ENCODE data around the gene HOXA5.
A peak's percentile ranks its signal among the peaks of the same experiment; 100 is the strongest.

HOXA5 gene

DNA sequence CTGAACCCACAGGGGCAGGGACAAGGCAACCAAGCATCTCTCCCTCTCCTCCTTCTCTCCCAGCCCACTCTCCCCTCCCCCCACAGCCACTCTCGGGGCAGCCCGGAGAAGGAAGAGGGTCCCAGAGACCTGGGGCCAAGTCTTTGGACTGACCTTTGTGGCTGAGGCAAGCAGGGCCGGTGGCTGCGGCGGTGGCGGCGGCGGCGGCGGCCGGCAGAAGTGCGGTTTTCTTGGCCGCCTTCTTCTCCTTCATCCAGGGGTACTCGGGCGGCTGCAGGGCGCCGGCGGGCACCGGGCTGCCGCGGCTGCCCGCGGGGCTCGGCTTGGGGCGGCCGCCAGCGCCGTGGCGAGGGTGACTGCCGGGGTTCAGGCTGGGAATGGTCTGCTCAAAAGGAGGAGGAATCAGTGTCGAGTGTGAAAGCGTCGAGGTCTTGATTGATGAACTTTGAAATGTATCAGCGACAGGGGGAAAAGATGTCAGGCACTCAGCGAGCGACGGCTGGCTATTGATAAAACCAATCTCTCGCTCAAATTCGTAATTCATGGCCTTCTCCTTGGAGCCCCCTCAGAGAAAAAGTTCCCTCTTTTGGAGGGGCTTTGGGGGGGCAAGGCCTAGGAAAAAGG, 41.4 kb downstream of the HOXA5 start:
- intact Hi-C loops (cut with DNase I), result no loop called here
- no peak for DNase-seq

DNA sequence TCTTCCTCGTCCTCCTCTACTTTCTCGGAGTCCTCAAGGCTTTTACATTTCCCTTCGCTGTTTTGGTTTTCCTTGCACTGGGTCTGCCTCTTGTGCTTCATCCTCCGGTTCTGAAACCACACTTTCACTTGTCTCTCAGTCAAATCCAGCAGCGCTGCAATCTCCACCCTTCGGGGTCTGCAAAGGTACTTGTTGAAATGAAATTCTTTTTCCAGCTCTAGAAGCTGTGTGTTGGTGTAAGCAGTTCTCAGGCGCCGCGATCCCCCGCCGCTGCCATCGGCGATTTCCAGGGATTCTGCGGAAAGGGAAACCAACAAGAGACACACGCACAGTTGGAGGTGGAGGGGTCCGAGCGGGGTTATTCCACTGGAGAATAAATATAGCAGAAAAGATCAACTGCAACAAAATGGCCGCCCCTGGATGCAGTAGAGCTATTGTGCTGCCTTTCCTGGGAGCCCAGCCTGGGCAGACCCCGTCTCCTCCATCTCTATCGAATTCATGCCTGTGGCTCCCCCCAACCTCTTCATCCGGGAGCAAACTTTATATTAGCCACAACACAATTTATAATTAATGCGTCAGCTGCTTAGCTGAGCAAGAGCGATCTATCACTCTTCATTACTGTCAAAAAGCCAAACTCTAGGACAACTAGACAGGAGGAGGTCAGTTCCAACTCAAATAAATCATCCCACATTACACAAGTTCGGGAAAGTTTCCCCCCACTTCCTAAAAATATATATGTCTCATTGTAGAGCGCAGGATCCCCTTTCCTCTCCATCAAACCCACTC, 42.1 kb downstream of the HOXA5 start:
- no peak for DNase-seq
- intact Hi-C loops (cut with DNase I), result no loop called here

GRCh38 chr7:27100694-27101170, 42.7 kb downstream of the HOXA5 start:
- no peak for DNase-seq
- intact Hi-C loops (cut with DNase I), result no loop called here

DNA sequence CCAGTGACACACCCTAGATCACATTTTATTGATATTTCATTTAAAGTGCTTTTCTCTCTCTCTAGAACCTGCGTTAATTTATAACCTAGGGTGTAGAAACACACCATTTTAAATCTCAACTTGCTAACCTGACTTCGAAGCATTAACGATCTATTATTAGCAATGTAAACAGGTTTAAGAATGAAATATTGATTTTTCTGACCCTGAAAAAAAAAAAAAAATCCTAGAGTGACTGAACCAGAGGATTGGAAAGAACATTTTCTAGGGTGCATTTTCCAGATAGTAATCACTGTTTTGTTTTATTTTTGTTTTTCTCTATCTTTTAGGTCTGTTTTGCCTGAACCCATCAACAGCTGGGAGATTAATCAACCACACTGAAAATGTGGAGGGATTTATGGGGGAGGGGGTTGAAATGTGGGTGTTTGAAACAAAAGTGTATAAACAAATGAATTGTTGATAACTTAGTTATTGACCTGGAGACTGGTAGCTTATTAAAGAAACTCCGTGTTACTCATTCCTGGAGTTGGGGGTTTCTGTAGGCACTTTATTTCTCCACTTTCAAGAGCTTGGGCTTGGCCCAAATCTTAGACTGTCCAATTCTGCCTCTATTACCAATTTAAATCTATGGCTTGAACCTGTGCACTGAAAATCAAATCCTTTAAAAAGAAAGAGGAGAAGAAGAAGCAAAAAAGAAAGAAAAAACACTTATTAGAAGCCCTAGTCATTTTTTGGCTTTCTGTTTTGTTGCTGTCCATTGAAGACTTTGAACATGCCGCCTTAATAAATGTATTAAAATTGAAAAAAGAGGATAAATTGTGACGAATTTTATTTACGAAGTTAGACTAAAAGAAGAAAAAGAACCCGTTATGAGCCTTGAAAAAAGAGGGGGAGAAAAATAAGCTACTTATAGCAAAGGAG, 43.8 kb downstream of the HOXA5 start:
- intact Hi-C loops (cut with DNase I), result no loop called here

GRCh38 chr7:27098578-27099451, 44.7 kb downstream of the HOXA5 start:
- intact Hi-C loops (cut with DNase I), result no loop called here
- DNase-seq, result no peak

More for the DNA sequence above, 43.8 kb downstream of the HOXA5 start:
- no peak for DNase-seq

GRCh38 chr7:27097686-27098577, 45.5 kb downstream of the HOXA5 start:
- intact Hi-C loops (cut with DNase I), result no loop called here
- DNase-seq, result peak in 1 of 10 donors; percentile 53

DNA sequence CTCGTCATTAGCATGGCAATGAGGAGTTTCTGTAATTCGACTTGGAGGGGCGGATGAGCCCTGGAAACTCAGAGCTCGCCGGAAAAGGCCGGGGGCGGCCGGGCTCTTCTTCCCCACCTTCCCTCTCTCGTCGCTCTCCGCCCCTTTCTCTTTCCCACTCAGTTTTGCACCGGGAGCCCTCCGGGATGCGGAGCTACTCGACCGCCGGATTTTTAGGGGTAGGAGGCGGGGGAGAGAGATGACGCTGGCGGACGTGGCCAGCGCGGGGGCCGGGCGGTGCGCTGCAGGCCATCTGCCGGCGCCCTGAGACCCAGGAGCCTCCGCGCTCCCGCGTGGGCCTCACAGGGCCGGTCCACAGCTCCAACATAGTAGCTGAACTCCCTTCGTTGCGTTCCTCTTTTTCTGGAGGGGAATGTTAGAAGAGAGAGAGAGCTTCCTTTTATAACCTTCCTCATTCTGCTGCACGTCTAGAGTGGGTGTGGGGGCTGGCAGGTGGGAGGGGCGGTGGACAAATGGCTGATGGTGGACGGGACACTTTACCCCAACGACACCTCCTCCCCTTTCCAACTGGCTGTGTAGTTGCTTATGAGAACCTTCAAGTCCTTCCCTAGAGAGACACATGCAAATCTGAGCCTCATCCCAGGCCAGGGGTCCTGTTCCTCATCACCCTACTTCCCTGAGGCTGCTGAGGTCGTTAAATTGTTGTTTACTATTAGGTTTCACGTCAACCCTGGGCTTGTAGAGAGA, 46.5 kb downstream of the HOXA5 start:
- intact Hi-C loops (cut with DNase I), result no loop called here
- DNase-seq, result no peak

DNA sequence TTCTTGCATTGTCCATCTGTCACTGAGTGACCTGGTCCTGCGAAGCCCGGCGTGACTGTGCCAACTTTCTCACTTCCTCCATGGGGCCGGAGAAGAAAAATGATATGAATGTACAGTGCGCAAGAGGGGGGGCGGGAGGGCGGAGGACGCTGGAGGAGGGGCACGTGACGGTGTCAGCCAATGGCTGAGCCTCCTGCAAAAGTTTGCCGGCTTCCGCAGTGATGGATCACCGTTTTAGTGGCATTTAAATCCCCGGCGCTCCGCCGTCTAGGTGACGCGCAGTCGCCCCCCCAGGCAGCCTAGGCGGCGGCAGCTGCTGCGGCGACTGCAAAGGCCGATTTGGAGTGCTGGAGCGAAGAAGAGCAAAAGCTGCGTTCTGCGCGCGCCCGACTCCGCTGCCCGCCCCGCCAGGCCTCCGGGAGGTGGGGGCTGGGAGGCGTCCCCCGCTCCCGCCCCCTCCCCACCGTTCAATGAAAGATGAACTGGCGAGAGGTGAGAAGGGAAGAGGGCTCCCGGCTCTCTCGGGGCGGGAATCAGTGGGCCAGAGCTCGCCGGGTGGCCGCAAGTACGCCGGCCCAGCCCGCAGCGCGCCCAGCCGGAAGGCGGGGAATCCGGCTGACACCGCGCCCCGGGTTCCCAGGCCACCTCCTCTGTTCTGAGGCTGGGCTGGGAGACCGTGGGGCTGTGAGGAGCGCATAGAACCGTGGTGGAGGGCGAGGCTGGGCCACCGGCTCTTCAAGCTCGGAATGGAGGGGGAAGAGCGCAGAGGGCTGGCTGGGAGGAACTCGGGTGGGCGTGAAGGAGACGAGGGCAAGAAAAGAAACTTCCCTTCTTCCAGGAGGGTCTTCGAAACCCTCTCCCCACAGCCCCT, 47.3 kb downstream of the HOXA5 start, which contains the start of gene HOXA1:
TSS of gene HOXA1 (minus strand) at position 104 of the 871 bp plus-strand sequence. CDS start at position 16, 88 bp downstream.
- DNase-seq, result peak in 2 of 10 donors; percentile 28 to 64
- intact Hi-C loops (cut with DNase I), result no loop called here

GRCh38 chr7:27095050-27095896, 48.2 kb downstream of the HOXA5 start:
- DNase-seq, result no peak
- intact Hi-C loops (cut with DNase I), result no loop called here

GRCh38 chr7:27094304-27095049, 49.0 kb downstream of the HOXA5 start:
- DNase-seq, result no peak
- intact Hi-C loops (cut with DNase I), result no loop called here

DNA sequence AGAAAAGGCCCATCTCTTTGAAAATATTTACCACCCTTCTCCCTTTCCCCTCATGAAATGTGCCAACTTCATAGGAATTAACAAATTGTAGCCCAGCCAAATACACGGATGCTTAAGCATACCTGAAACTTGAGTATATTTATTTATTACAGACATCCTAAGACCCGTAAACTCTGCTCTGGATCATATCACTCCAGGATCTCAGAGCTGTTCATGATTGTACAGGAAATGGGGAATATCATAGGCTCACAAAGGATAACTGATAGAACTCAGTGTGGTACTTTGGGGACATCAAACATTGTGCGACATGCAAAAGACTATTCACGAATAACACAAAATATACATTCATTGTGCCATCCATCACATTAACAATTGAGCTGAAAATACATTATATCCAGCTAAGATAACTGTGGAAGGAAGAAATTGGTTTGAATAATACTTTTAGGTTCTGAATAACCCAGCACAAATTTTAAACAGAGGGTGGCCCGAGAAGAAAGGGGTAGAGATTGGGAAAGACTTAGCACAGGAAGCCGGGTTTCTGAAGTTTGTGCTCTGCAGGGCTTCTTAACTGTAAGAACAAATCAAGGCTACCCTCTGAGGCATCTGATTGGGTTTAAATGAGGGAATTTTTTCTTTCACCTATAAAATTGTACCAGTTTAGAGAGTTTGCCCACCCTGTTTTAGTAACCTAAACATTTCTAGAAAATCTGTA, 50.1 kb downstream of the HOXA5 start:
- intact Hi-C loops (cut with DNase I), result no loop called here
- DNase-seq, result no peak

DNA sequence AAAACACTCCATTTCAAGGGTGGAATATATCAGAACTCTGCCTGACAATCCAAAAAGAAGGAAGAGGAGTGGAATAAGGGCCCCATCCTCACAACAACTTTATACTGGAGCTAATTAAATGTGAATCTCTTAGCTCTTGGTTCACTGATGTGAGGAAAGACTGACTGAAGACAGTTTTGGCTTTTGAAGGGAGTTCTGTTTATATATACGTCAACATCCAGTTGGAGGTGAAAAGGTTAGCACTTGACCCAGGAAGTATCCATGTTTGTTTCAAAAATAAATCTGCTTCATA, 50.7 kb downstream of the HOXA5 start:
- intact Hi-C loops (cut with DNase I), result no loop called here
- no peak for DNase-seq

GRCh38 chr7:27091941-27092818, 51.3 kb downstream of the HOXA5 start:
- DNase-seq, result no peak
- intact Hi-C loops (cut with DNase I), result no loop called here

DNA sequence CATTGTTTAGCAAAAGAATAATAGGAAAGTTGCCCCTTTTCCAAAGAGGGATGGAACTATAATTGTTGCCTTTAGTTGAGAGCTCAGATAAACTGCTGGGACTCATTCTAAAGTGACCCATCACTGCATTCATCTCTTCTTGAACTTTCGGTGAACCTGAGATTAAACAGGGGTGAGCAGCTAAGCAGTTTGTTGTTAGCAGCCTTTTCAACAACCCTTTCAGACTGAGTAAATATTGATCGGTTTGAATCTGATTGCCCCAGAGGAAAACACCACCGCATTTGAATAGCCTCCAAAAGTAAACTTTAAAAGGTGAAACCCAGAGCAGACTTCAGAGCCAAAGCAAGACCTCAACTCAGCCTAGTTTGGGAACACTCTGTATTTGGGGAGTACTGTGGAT, 52.4 kb downstream of the HOXA5 start:
- intact Hi-C loops (cut with DNase I), result no loop called here
- no peak for DNase-seq
